Raji (cell line): ENCODE data around the gene NAA30.

ENCODE experiments used
- POLR2A ChIP-seq: IDR thresholded peaks from 2 replicates; pipeline ENCODE4 v1.6.1; 2011; ENCODE audit warnings: low read depth, low read length, control low read depth; ENCODE audit not compliant: insufficient read depth

The NAA30 gene

GRCh38 chr14:57390037-57390805 lies at the start of gene NAA30:
NAA30 (plus strand) TSS chr14:57390586; CDS start chr14:57390958, 372 bp downstream.
- TF ChIP-seq POLR2A = peak; percentile 80

- TF ChIP-seq POLR2A = no peak
Measured at GRCh38 chr14:57345106-57345505, 45.3 kb upstream of the NAA30 start.

- TF ChIP-seq POLR2A = no peak
Measured at GRCh38 chr14:57346741-57347140, 43.6 kb upstream of the NAA30 start.

- no peak for TF ChIP-seq POLR2A
Measured at GRCh38 chr14:57352396-57353170, 37.8 kb upstream of the NAA30 start.

- TF ChIP-seq POLR2A = no peak
Measured at GRCh38 chr14:57355081-57355800, 35.1 kb upstream of the NAA30 start.

GRCh38 chr14:57362361-57362760 lies 28.0 kb upstream of the NAA30 start:
- no peak for TF ChIP-seq POLR2A

- no peak for TF ChIP-seq POLR2A
Measured at GRCh38 chr14:57364659-57365450, 25.5 kb upstream of the NAA30 start.

- TF ChIP-seq POLR2A = no peak
Measured at GRCh38 chr14:57371013-57371412, 19.4 kb upstream of the NAA30 start.

GRCh38 chr14:57375156-57375555 lies 15.2 kb upstream of the NAA30 start:
- no peak for TF ChIP-seq POLR2A

GRCh38 chr14:57378661-57379060 lies 11.7 kb upstream of the NAA30 start:
- TF ChIP-seq POLR2A = no peak

GRCh38 chr14:57380935-57381334 lies 9.5 kb upstream of the NAA30 start:
- TF ChIP-seq POLR2A = no peak

- TF ChIP-seq POLR2A = no peak
Measured at GRCh38 chr14:57382283-57382682, 8.1 kb upstream of the NAA30 start.

- no peak for TF ChIP-seq POLR2A
Measured at GRCh38 chr14:57383125-57383745, 7.2 kb upstream of the NAA30 start.

- no peak for TF ChIP-seq POLR2A
Measured at GRCh38 chr14:57388067-57388466, 2.3 kb upstream of the NAA30 start.
